OCI-LY7 (cell line): ENCODE measurements around the gene MTHFSD.

Experiments
- CTCF ChIP-seq: fragments of 200-600 bp; sonication (generic); conservative IDR thresholded peaks from 2 replicates; pipeline ENCODE4 v1.5.1; 2014; ENCODE audit warnings: mild to moderate bottlenecking, antibody characterized with exemption, low read length, moderate library complexity, mixed read lengths
- EZH2phosphoT487 ChIP-seq: fragments of 200-600 bp; sonication (generic); IDR thresholded peaks from 2 replicates; pipeline ENCODE4 v1.6.1; 2018; ENCODE audit warnings: low read depth, borderline replicate concordance, mild to moderate bottlenecking, mixed run types, antibody characterized with exemption, low read length, moderate library complexity, mixed read lengths

GRCh38 chr16:86604436-86605193, 49.6 kb upstream of the MTHFSD start:
- TF ChIP-seq CTCF (no peak), EZH2phosphoT487 (no peak)
